HG03108 (cell line): ENCODE measurements around the gene BAK1.
"Not testable (repeated sequence)": the region's sequence is repeated elsewhere in the genome, so short reads cannot be mapped to it uniquely, and the experiment has no call there.

Source experiments
- ATAC-seq: cut with Tn5 transposase; IDR thresholded peaks from one replicate; pipeline ENCODE4 v1.9.1; 2021; ENCODE audit warnings: moderate library complexity; ENCODE audit not compliant: unreplicated experiment

The BAK1 gene

GRCh38 chr6:33609019-33609418, 28.9 kb upstream of the BAK1 start:
- ATAC-seq = no peak

GRCh38 chr6:33607784-33608161, 27.7 kb upstream of the BAK1 start:
- ATAC-seq = no peak

GRCh38 chr6:33607126-33607783, 27.2 kb upstream of the BAK1 start:
- ATAC-seq = no peak

- ATAC-seq = no peak
Observed at GRCh38 chr6:33606642-33607041, 26.6 kb upstream of the BAK1 start.

- ATAC-seq = no peak
Observed at GRCh38 chr6:33604941-33605854, 25.1 kb upstream of the BAK1 start.

- ATAC-seq = no peak
Observed at GRCh38 chr6:33602180-33602579, 22.1 kb upstream of the BAK1 start.

GRCh38 chr6:33600761-33601160, 20.7 kb upstream of the BAK1 start:
- no peak for ATAC-seq

- ATAC-seq = no peak
Observed at GRCh38 chr6:33599413-33599938, 19.4 kb upstream of the BAK1 start.

GRCh38 chr6:33597551-33598322, 17.7 kb upstream of the BAK1 start:
- no peak for ATAC-seq

- ATAC-seq = not testable (repeated sequence)
Observed at GRCh38 chr6:33596894-33597293, 16.8 kb upstream of the BAK1 start.

- ATAC-seq = no peak
Observed at GRCh38 chr6:33595001-33595846, 15.1 kb upstream of the BAK1 start.

- ATAC-seq = no peak
Observed at GRCh38 chr6:33593414-33593727, 13.3 kb upstream of the BAK1 start.

- ATAC-seq = peak; percentile 36
Observed at GRCh38 chr6:33592595-33593413, 12.7 kb upstream of the BAK1 start.

- no peak for ATAC-seq
Observed at GRCh38 chr6:33592280-33592594, 12.2 kb upstream of the BAK1 start.

GRCh38 chr6:33591424-33592032, 11.5 kb upstream of the BAK1 start:
- no peak for ATAC-seq

- ATAC-seq = no peak
Observed at GRCh38 chr6:33590531-33591198, 10.6 kb upstream of the BAK1 start.

GRCh38 chr6:33589731-33590530, 9.9 kb upstream of the BAK1 start:
- no peak for ATAC-seq

- ATAC-seq = no peak
Observed at GRCh38 chr6:33589392-33589730, 9.3 kb upstream of the BAK1 start.
